MM.1S (cell line): ENCODE results near the gene SPNS2.

Experiments used
- DNase-seq: peaks from one replicate; pipeline ENCODE4 v3.0.0-alpha.2; 2015
- H2AFZ ChIP-seq: fragments of 300-600 bp; sonication (generic); 2 replicates; pipeline ENCODE4 v1.6.0; 2016; ENCODE audit warnings: antibody characterized with exemption, low read length
- H3F3A ChIP-seq: fragments of 300-600 bp; sonication (generic); 2 replicates; pipeline ENCODE4 v1.6.1; 2016; ENCODE audit warnings: mild to moderate bottlenecking, antibody characterized with exemption, low read length, moderate library complexity, mixed read lengths; ENCODE audit not compliant: insufficient read depth
- H3K27ac ChIP-seq: fragments of 300-600 bp; sonication (generic); 2 replicates; pipeline ENCODE4 v1.5.1; 2016; ENCODE audit warnings: mild to moderate bottlenecking, low read length
- H3K27me3 ChIP-seq: fragments of 300-600 bp; sonication (generic); replicated peaks from 2 replicates; pipeline ENCODE4 v1.6.0; 2016; ENCODE audit warnings: low read length; ENCODE audit not compliant: insufficient read depth
- H3K36me3 ChIP-seq: fragments of 300-600 bp; sonication (generic); replicated peaks from 2 replicates; pipeline ENCODE4 v1.6.1; 2016; ENCODE audit warnings: mild to moderate bottlenecking, low read length, mixed read lengths; ENCODE audit not compliant: insufficient read depth
- H3K4me1 ChIP-seq: fragments of 300-600 bp; sonication (generic); 2 replicates; pipeline ENCODE4 v1.6.1; 2016; ENCODE audit warnings: low read length, mixed read lengths
- H3K4me2 ChIP-seq: fragments of 300-600 bp; sonication (generic); 2 replicates; pipeline ENCODE4 v1.6.0; 2016; ENCODE audit warnings: low read depth, low read length
- H3K4me3 ChIP-seq: fragments of 300-600 bp; sonication (generic); 2 replicates; pipeline ENCODE4 v1.5.1; 2016; ENCODE audit warnings: low read length, mixed read lengths
- H3K79me2 ChIP-seq: fragments of 300-600 bp; sonication (generic); 2 replicates; pipeline ENCODE4 v1.6.1; 2016; ENCODE audit warnings: mixed run types, low read length, mixed read lengths
- H3K9ac ChIP-seq: fragments of 300-600 bp; sonication (generic); 2 replicates; pipeline ENCODE4 v1.6.1; 2016; ENCODE audit warnings: low read length, mixed read lengths
- H3K9me2 ChIP-seq: fragments of 300-600 bp; sonication (generic); replicated peaks from 2 replicates; pipeline ENCODE4 v1.6.1; 2016; ENCODE audit warnings: mild to moderate bottlenecking, low read length, mixed read lengths; ENCODE audit not compliant: insufficient read depth
- H3K9me3 ChIP-seq: fragments of 300-600 bp; sonication (generic); replicated peaks from 2 replicates; pipeline ENCODE4 v1.6.1; 2016; ENCODE audit warnings: mild to moderate bottlenecking, low read length, mixed read lengths; ENCODE audit not compliant: insufficient read depth
- H4K20me1 ChIP-seq: fragments of 300-600 bp; sonication (generic); 2 replicates; pipeline ENCODE4 v1.6.1; 2016; ENCODE audit warnings: mild to moderate bottlenecking, low read length, moderate library complexity, mixed read lengths; ENCODE audit not compliant: insufficient read depth
- CTCF ChIP-seq: fragments of 300-600 bp; sonication (generic); IDR thresholded peaks from 2 replicates; pipeline ENCODE4 v1.5.1; 2016; ENCODE audit warnings: antibody characterized with exemption, low read length, mixed read lengths
- EZH2 ChIP-seq: fragments of 300-600 bp; sonication (generic); optimal IDR thresholded peaks from 2 replicates; pipeline ENCODE3; 2017; ENCODE audit warnings: low read depth, mild to moderate bottlenecking, antibody characterized with exemption, low read length, mixed read lengths
- EZH2phosphoT487 ChIP-seq: fragments of 300-600 bp; sonication (generic); IDR thresholded peaks from 2 replicates; pipeline ENCODE4 v1.6.1; 2018; ENCODE audit warnings: antibody characterized with exemption, low read length

Gene SPNS2

GRCh38 chr17:4585638-4585994, 86.9 kb downstream of the SPNS2 start:
- no peaks in the 10 kb centered on the region for H3K79me2 ChIP-seq
- H3K27ac ChIP-seq, result no peak overlapping the region
- H2AFZ ChIP-seq, result no peak overlapping the region
- no peak for DNase-seq
- H3K36me3 ChIP-seq, result no peaks in the 10 kb centered on the region
- H3K27me3 ChIP-seq, result peaks cover 89% of the 10 kb centered on the region
- no peaks in the 10 kb centered on the region for H4K20me1 ChIP-seq
- no peaks in the 10 kb centered on the region for H3K9me2 ChIP-seq
- no peak overlapping the region for H3K9ac ChIP-seq
- no peaks in the 10 kb centered on the region for H3K9me3 ChIP-seq
- no peaks in the 10 kb centered on the region for H3F3A ChIP-seq
- TF ChIP-seq EZH2phosphoT487, result no peak
- no peaks in the 10 kb centered on the region for H3K4me1 ChIP-seq
- H3K4me3 ChIP-seq, result no peak overlapping the region
- H3K4me2 ChIP-seq, result no peak overlapping the region

GRCh38 chr17:4586043-4586442, 87.4 kb downstream of the SPNS2 start:
- H3F3A ChIP-seq, result no peaks in the 10 kb centered on the region
- H3K9ac ChIP-seq, result no peak overlapping the region
- no peaks in the 10 kb centered on the region for H3K4me1 ChIP-seq
- no peak for TF ChIP-seq EZH2phosphoT487
- no peak for TF ChIP-seq EZH2
- no peak for TF ChIP-seq CTCF
- no peaks in the 10 kb centered on the region for H3K79me2 ChIP-seq
- no peak for DNase-seq
- no peaks in the 10 kb centered on the region for H3K36me3 ChIP-seq
- no peak overlapping the region for H3K27ac ChIP-seq
- H3K27me3 ChIP-seq, result peaks cover 92% of the 10 kb centered on the region
- no peak overlapping the region for H3K4me3 ChIP-seq
- no peak overlapping the region for H3K4me2 ChIP-seq
- no peaks in the 10 kb centered on the region for H3K9me2 ChIP-seq
- no peak overlapping the region for H2AFZ ChIP-seq
- no peaks in the 10 kb centered on the region for H3K9me3 ChIP-seq
- no peaks in the 10 kb centered on the region for H4K20me1 ChIP-seq

- no peaks in the 10 kb centered on the region for H3K9me3 ChIP-seq
- H3K9me2 ChIP-seq, result no peaks in the 10 kb centered on the region
- H2AFZ ChIP-seq, result no peak overlapping the region
- H3K27ac ChIP-seq, result no peak overlapping the region
- H3F3A ChIP-seq, result no peaks in the 10 kb centered on the region
- H3K4me2 ChIP-seq, result no peak overlapping the region
- no peak for DNase-seq
- H3K36me3 ChIP-seq, result no peaks in the 10 kb centered on the region
- H3K4me1 ChIP-seq, result no peaks in the 10 kb centered on the region
- no peaks in the 10 kb centered on the region for H3K79me2 ChIP-seq
- H3K9ac ChIP-seq, result no peak overlapping the region
- peaks cover 92% of the 10 kb centered on the region for H3K27me3 ChIP-seq
- TF ChIP-seq EZH2, result no peak
- TF ChIP-seq EZH2phosphoT487, result no peak
- no peak for TF ChIP-seq CTCF
- no peaks in the 10 kb centered on the region for H4K20me1 ChIP-seq
- H3K4me3 ChIP-seq, result no peak overlapping the region
Observed at GRCh38 chr17:4587195-4587594, 88.5 kb downstream of the SPNS2 start.

GRCh38 chr17:4587803-4588202, 89.1 kb downstream of the SPNS2 start:
- no peaks in the 10 kb centered on the region for H3K36me3 ChIP-seq
- H4K20me1 ChIP-seq, result no peaks in the 10 kb centered on the region
- H3K9me3 ChIP-seq, result no peaks in the 10 kb centered on the region
- peaks cover 92% of the 10 kb centered on the region for H3K27me3 ChIP-seq
- no peak overlapping the region for H3K27ac ChIP-seq
- no peaks in the 10 kb centered on the region for H3K9me2 ChIP-seq
- no peaks in the 10 kb centered on the region for H3K4me1 ChIP-seq
- no peak overlapping the region for H3K4me2 ChIP-seq
- H3F3A ChIP-seq, result no peaks in the 10 kb centered on the region
- TF ChIP-seq CTCF (no peak), EZH2phosphoT487 (no peak), EZH2 (no peak)
- H2AFZ ChIP-seq, result no peak overlapping the region
- no peak for DNase-seq
- H3K4me3 ChIP-seq, result no peak overlapping the region
- no peak overlapping the region for H3K9ac ChIP-seq
- H3K79me2 ChIP-seq, result no peaks in the 10 kb centered on the region
